Trophoblast cell (in vitro differentiated cells and primary cell): ENCODE measurements around the gene ABCB8.

Source experiments
- DNase-seq, 2 donors: peaks; one replicate each; pipeline ENCODE4 v3.0.0-alpha.2; 2016
- H2AFZ ChIP-seq: 2 replicates; pipeline ENCODE4 v1.6.1; 2013; ENCODE audit warnings: low read length, moderate library complexity, mild to moderate bottlenecking; ENCODE audit not compliant: insufficient read depth, poor library complexity
- H2AK5ac ChIP-seq: 2 replicates; pipeline ENCODE4 v1.6.1; 2013; ENCODE audit warnings: mild to moderate bottlenecking, low read length
- H2BK120ac ChIP-seq: 2 replicates; pipeline ENCODE4 v1.6.1; 2013; ENCODE audit warnings: low read length, mild to moderate bottlenecking, moderate library complexity; ENCODE audit not compliant: insufficient read depth, poor library complexity
- H2BK12ac ChIP-seq: 2 replicates; pipeline ENCODE4 v1.6.1; 2013; ENCODE audit warnings: mild to moderate bottlenecking, low read length, moderate library complexity
- H2BK5ac ChIP-seq: 2 replicates; pipeline ENCODE4 v1.6.1; 2013; ENCODE audit warnings: low read length, low read depth, moderate library complexity, mild to moderate bottlenecking; ENCODE audit not compliant: poor library complexity
- H3K14ac ChIP-seq: 2 replicates; pipeline ENCODE4 v1.6.1; 2013; ENCODE audit warnings: mild to moderate bottlenecking, low read length
- H3K18ac ChIP-seq: 2 replicates; pipeline ENCODE4 v1.6.1; 2013; ENCODE audit warnings: mild to moderate bottlenecking, low read length
- H3K23ac ChIP-seq: 2 replicates; pipeline ENCODE4 v1.6.1; 2013; ENCODE audit warnings: low read length
- H3K27ac ChIP-seq: 2 replicates; pipeline ENCODE4 v1.5.1; 2013; ENCODE audit warnings: low read depth, mild to moderate bottlenecking, inconsistent platforms, low read length, moderate library complexity
- H3K27me3 ChIP-seq: 2 replicates; pipeline ENCODE4 v1.6.1; 2013; ENCODE audit warnings: inconsistent platforms, mild to moderate bottlenecking, low read length, moderate library complexity; ENCODE audit not compliant: insufficient read depth
- H3K36me3 ChIP-seq, 2 experiments: 1 replicate in 1 of 2; 2 replicates in 1 of 2; pipeline ENCODE4 v1.6.1; 2013; ENCODE audit warnings: low read length in 2 of 2, mild to moderate bottlenecking in 2 of 2, moderate library complexity in 1 of 2; ENCODE audit not compliant: insufficient read depth in 2 of 2, control insufficient read depth in 1 of 2
- H3K4ac ChIP-seq: 2 replicates; pipeline ENCODE4 v1.6.1; 2013; ENCODE audit warnings: low read depth, mild to moderate bottlenecking, low read length, moderate library complexity
- H3K4me1 ChIP-seq, 2 experiments: 1 replicate in 1 of 2; 2 replicates in 1 of 2; pipeline ENCODE4 v1.6.1; 2013; ENCODE audit warnings: low read length in 2 of 2, mild to moderate bottlenecking in 2 of 2, moderate library complexity in 1 of 2; ENCODE audit not compliant: insufficient read depth in 2 of 2, control insufficient read depth in 1 of 2
- H3K4me2 ChIP-seq: 2 replicates; pipeline ENCODE4 v1.6.1; 2013; ENCODE audit warnings: inconsistent platforms, mild to moderate bottlenecking, low read length, moderate library complexity
- H3K4me3 ChIP-seq: 2 replicates; pipeline ENCODE4 v1.5.1; 2013; ENCODE audit warnings: mild to moderate bottlenecking, low read depth, low read length, inconsistent platforms
- H3K79me1 ChIP-seq: one replicate; pipeline ENCODE4 v1.6.1; 2013; ENCODE audit warnings: low read length
- H3K79me2 ChIP-seq: 2 replicates; pipeline ENCODE4 v1.6.1; 2013; ENCODE audit warnings: low read length, mild to moderate bottlenecking; ENCODE audit not compliant: control insufficient read depth, insufficient read depth, poor library complexity
- H3K9ac ChIP-seq: 2 replicates; pipeline ENCODE4 v1.6.1; 2013; ENCODE audit warnings: mild to moderate bottlenecking, low read length
- H3K9me3 ChIP-seq: 2 replicates; pipeline ENCODE4 v1.6.1; 2013; ENCODE audit warnings: low read depth, mild to moderate bottlenecking, control low read depth, inconsistent platforms, low read length; ENCODE audit not compliant: insufficient read depth
- H4K12ac ChIP-seq: 2 replicates; pipeline ENCODE4 v1.6.1; 2013; ENCODE audit warnings: low read depth, mild to moderate bottlenecking, low read length, moderate library complexity
- H4K8ac ChIP-seq: 2 replicates; pipeline ENCODE4 v1.6.1; 2013; ENCODE audit warnings: low read depth, mild to moderate bottlenecking, low read length, moderate library complexity
- H4K91ac ChIP-seq: one replicate; pipeline ENCODE4 v1.6.1; 2013; ENCODE audit warnings: low read depth, mild to moderate bottlenecking, low read length, moderate library complexity
- WGBS: extraction: QIAGEN DNeasy Blood & Tissue Kit; methylation state at CpG from one replicate; pipeline ENCODE4 v1.1.7; 2013; ENCODE audit warnings: missing lambda C conversion rate; ENCODE audit not compliant: insufficient read length, insufficient coverage; ENCODE audit errors: extremely low coverage; 5-methylcytosine and 5-hydroxymethylcytosine counted together

The ABCB8 gene

GRCh38 chr7:151063212-151063561 is 34.9 kb downstream of the ABCB8 start:
- Histone ChIP-seq H3K4ac (no peak overlapping the region), H4K91ac (peak overlapping the region; percentile 32), H3K79me2 (peaks cover 23% of the 10 kb centered on the region), H2BK5ac (peak overlapping the region; percentile 36), H3K4me3 (no peak overlapping the region), H3K23ac (no peak overlapping the region), H3K27me3 (no peaks in the 10 kb centered on the region), H3K36me3 (peaks cover 42 to 43% of the 10 kb centered on the region in 2 experiments), H3K79me1 (peaks cover 42% of the 10 kb centered on the region), H3K14ac (peak overlapping the region; percentile 32), H3K9ac (no peak overlapping the region), H3K18ac (no peak overlapping the region), H2BK120ac (no peak overlapping the region), H2BK12ac (no peak overlapping the region), H3K4me1 (peaks cover 46 to 49% of the 10 kb centered on the region in 2 experiments), H4K8ac (peak overlapping the region; percentile 9), H3K9me3 (no peaks in the 10 kb centered on the region), H2AFZ (no peak overlapping the region), H3K4me2 (peak overlapping the region; percentile 51), H3K27ac (peak overlapping the region; percentile 65), H4K12ac (no peak overlapping the region), H2AK5ac (no peak overlapping the region)
- no CpG with 5 or more reads among the region's 11 CpGs for WGBS
- DNase-seq = peak; percentile 88 to 92

- no peak overlapping the region for H3K14ac ChIP-seq
- no peaks in the 10 kb centered on the region for H3K9me3 ChIP-seq
- H3K4me1 ChIP-seq = peaks cover 36 to 42% of the 10 kb centered on the region in 2 experiments
- H3K79me2 ChIP-seq = peaks cover 18% of the 10 kb centered on the region
- peaks cover 52% of the 10 kb centered on the region in 2 experiments for H3K36me3 ChIP-seq
- peak overlapping the region; percentile 69 for H3K18ac ChIP-seq
- H2BK120ac ChIP-seq = no peak overlapping the region
- no CpG with 5 or more reads among the region's 18 CpGs for WGBS
- H4K12ac ChIP-seq = no peak overlapping the region
- peak overlapping the region; percentile 8 for H3K27ac ChIP-seq
- H2AK5ac ChIP-seq = no peak overlapping the region
- H2BK12ac ChIP-seq = no peak overlapping the region
- no peak overlapping the region for H3K23ac ChIP-seq
- no peak overlapping the region for H3K9ac ChIP-seq
- peak overlapping the region; percentile 34 for H3K4ac ChIP-seq
- H2BK5ac ChIP-seq = no peak overlapping the region
- H2AFZ ChIP-seq = no peak overlapping the region
- DNase-seq = no peak
- no peak overlapping the region for H3K4me3 ChIP-seq
- H3K79me1 ChIP-seq = peaks cover 33% of the 10 kb centered on the region
- no peak overlapping the region for H4K8ac ChIP-seq
- no peak overlapping the region for H4K91ac ChIP-seq
- no peak overlapping the region for H3K4me2 ChIP-seq
- H3K27me3 ChIP-seq = no peaks in the 10 kb centered on the region
Observed at GRCh38 chr7:151064454-151064853, 36.2 kb downstream of the ABCB8 start.

DNA sequence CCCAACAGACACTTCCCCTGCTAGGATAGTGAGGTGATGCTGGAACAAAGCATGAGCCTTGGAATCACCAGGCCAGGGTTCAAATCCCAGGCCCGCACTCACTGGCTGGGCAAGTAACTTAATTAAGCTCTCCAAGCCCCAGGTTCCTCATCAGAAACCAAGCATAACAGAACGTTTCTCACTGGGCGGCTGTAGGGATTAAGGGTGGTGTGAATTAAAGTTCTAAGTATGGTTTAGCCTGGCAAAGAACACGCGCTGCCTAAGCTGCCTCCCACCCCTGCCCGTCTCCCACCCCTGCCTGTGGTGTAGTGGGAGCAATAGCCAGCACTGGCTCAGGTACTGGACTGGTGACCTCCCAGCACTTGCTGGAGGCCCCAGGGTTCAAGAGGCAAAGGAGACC is 36.7 kb downstream of the ABCB8 start:
- H3K27me3 ChIP-seq = no peaks in the 10 kb centered on the region

GRCh38 chr7:151065516-151065915 is 37.3 kb downstream of the ABCB8 start:
- Histone ChIP-seq H3K14ac (no peak overlapping the region), H3K79me2 (peaks cover 10% of the 10 kb centered on the region), H3K4me3 (no peak overlapping the region), H3K4me1 (peaks cover 35 to 40% of the 10 kb centered on the region in 2 experiments), H3K4ac (no peak overlapping the region), H3K27me3 (no peaks in the 10 kb centered on the region), H2AK5ac (no peak overlapping the region), H3K18ac (peak overlapping the region; percentile 3), H3K36me3 (peaks cover 62% of the 10 kb centered on the region in 2 experiments), H3K9me3 (no peaks in the 10 kb centered on the region), H4K12ac (no peak overlapping the region), H3K27ac (no peak overlapping the region), H4K8ac (no peak overlapping the region), H3K9ac (no peak overlapping the region), H3K79me1 (peaks cover 22% of the 10 kb centered on the region), H2BK120ac (no peak overlapping the region), H4K91ac (no peak overlapping the region), H2BK5ac (no peak overlapping the region), H2AFZ (no peak overlapping the region), H3K23ac (no peak overlapping the region), H3K4me2 (no peak overlapping the region), H2BK12ac (no peak overlapping the region)
- DNase-seq = no peak
- no CpG with 5 or more reads among the region's 14 CpGs for WGBS

More for the DNA sequence above, 36.7 kb downstream of the ABCB8 start:
- no peak overlapping the region for H3K4me2 ChIP-seq
- no peak overlapping the region for H3K14ac ChIP-seq
- H3K9ac ChIP-seq = no peak overlapping the region
- H2AK5ac ChIP-seq = no peak overlapping the region
- no peak overlapping the region for H2BK12ac ChIP-seq
- H3K18ac ChIP-seq = peak overlapping the region; percentile 69
- no peak overlapping the region for H4K12ac ChIP-seq
- H3K27ac ChIP-seq = no peak overlapping the region
- H4K91ac ChIP-seq = no peak overlapping the region
- H2AFZ ChIP-seq = no peak overlapping the region
- no peak for DNase-seq
- H3K4ac ChIP-seq = peak overlapping the region; percentile 34
- no CpG with 5 or more reads among the region's 6 CpGs for WGBS
- no peak overlapping the region for H2BK5ac ChIP-seq
- peaks cover 15% of the 10 kb centered on the region for H3K79me2 ChIP-seq
- H4K8ac ChIP-seq = no peak overlapping the region
- no peak overlapping the region for H3K23ac ChIP-seq
- no peaks in the 10 kb centered on the region for H3K9me3 ChIP-seq
- peaks cover 28% of the 10 kb centered on the region for H3K79me1 ChIP-seq
- peaks cover 36 to 42% of the 10 kb centered on the region in 2 experiments for H3K4me1 ChIP-seq
- no peak overlapping the region for H3K4me3 ChIP-seq
- H2BK120ac ChIP-seq = no peak overlapping the region
- peaks cover 57% of the 10 kb centered on the region in 2 experiments for H3K36me3 ChIP-seq
